HG03097 (cell line): Measurements from ENCODE around the gene ADAMTS16.

Experiments used
- ATAC-seq: cut with Tn5 transposase; IDR thresholded peaks from one replicate; pipeline ENCODE4 v1.9.1; 2021; ENCODE audit not compliant: unreplicated experiment, low FRiP score

ADAMTS16 gene

GRCh38 chr5:5363045-5363444 lies 222.9 kb downstream of the ADAMTS16 start:
- no peak for ATAC-seq

- no peak for ATAC-seq
These were observed 224.8 kb downstream of the ADAMTS16 start for GRCh38 chr5:5364932-5365331.

GRCh38 chr5:5367739-5368138 lies 227.6 kb downstream of the ADAMTS16 start:
- ATAC-seq: no peak

GRCh38 chr5:5369051-5369605 lies 229.0 kb downstream of the ADAMTS16 start:
- no peak for ATAC-seq
